ENCODE data around the gene SYT8.
"Not testable (repeated sequence)": the region's sequence is repeated elsewhere in the genome, so short reads cannot be mapped to it uniquely, and the experiment has no call there.

Gene SYT8

GRCh38 chr11:1807264-1807995 is 27.4 kb upstream of the SYT8 start:
- Histone ChIP-seq H3K27me3 (no peaks in the 10 kb centered on the region), H3K9me3 (no peaks in the 10 kb centered on the region), H3K36me3 (no peaks in the 10 kb centered on the region), H3K4me1 (no peaks in the 10 kb centered on the region), H3K4me3 (ENCODE audit: low read depth, low read length) (no peak overlapping the region)
- DNase-seq: no peak
- no peak for TF ChIP-seq CTCF (IDR thresholded peaks at IDR 0.05; ENCODE audit: low read depth, low read length)

- H3K4me1 ChIP-seq: no peaks in the 10 kb centered on the region
- H3K27me3 ChIP-seq: no peaks in the 10 kb centered on the region
- H3K4me3 ChIP-seq (ENCODE audit: low read depth, low read length): no peak overlapping the region
- no peaks in the 10 kb centered on the region for H3K9me3 ChIP-seq
- no peak for DNase-seq
- H3K36me3 ChIP-seq: no peaks in the 10 kb centered on the region
- no peak for TF ChIP-seq CTCF (IDR thresholded peaks at IDR 0.05; ENCODE audit: low read depth, low read length)
These were observed 24.0 kb upstream of the SYT8 start for GRCh38 chr11:1810761-1811160.

GRCh38 chr11:1812274-1812673 is 22.5 kb upstream of the SYT8 start:
- H3K9me3 ChIP-seq: no peaks in the 10 kb centered on the region
- no peaks in the 10 kb centered on the region for H3K27me3 ChIP-seq
- no peaks in the 10 kb centered on the region for H3K4me1 ChIP-seq
- no peak for DNase-seq
- TF ChIP-seq CTCF (IDR thresholded peaks at IDR 0.05; ENCODE audit: low read depth, low read length): no peak
- H3K4me3 ChIP-seq (ENCODE audit: low read depth, low read length): no peak overlapping the region
- H3K36me3 ChIP-seq: no peaks in the 10 kb centered on the region

GRCh38 chr11:1812801-1813200 is 22.0 kb upstream of the SYT8 start:
- Histone ChIP-seq H3K4me1 (no peaks in the 10 kb centered on the region), H3K4me3 (ENCODE audit: low read depth, low read length) (no peak overlapping the region), H3K27me3 (no peaks in the 10 kb centered on the region), H3K9me3 (no peaks in the 10 kb centered on the region), H3K36me3 (no peaks in the 10 kb centered on the region)
- TF ChIP-seq CTCF (IDR thresholded peaks at IDR 0.05; ENCODE audit: low read depth, low read length): no peak
- DNase-seq: no peak

GRCh38 chr11:1813356-1813755 is 21.4 kb upstream of the SYT8 start:
- not testable (repeated sequence) for H3K36me3 ChIP-seq; H3K4me1 ChIP-seq; DNase-seq; H3K4me3 ChIP-seq (ENCODE audit: low read depth, low read length); H3K27me3 ChIP-seq; H3K9me3 ChIP-seq

- DNase-seq: no peak
- Histone ChIP-seq H3K9me3 (no peaks in the 10 kb centered on the region), H3K4me1 (no peaks in the 10 kb centered on the region), H3K36me3 (no peaks in the 10 kb centered on the region), H3K4me3 (ENCODE audit: low read depth, low read length) (no peak overlapping the region), H3K27me3 (no peaks in the 10 kb centered on the region)
- TF ChIP-seq CTCF (IDR thresholded peaks at IDR 0.05; ENCODE audit: low read depth, low read length): no peak
These were observed 20.1 kb upstream of the SYT8 start for GRCh38 chr11:1814691-1815090.

All from BE2C (cell line).